Subcutaneous adipose tissue (tissue), 4 donors: Measurements from ENCODE around the gene ALDH3B2. TPM values are rescaled to one million over a fixed set of nuclear protein-coding genes. Genes with fewer than 3 reads are reported as not detected.

Experiments
- CTCF ChIP-seq: fragments of 450-650 bp; IDR thresholded peaks from one replicate; pipeline ENCODE4 v1.5.1; 2016; ENCODE audit warnings: low read depth, mild to moderate bottlenecking, control low read depth, antibody characterized with exemption, moderate library complexity
- total RNA-seq, 4 donors: library from RNA; depleted of rRNA; stranded (reverse); fragments of >200 nt; gene quantifications; one replicate each; pipeline ENCODE4 v1.1.0, GENCODE V29; 2016

ALDH3B2 gene, protein sequence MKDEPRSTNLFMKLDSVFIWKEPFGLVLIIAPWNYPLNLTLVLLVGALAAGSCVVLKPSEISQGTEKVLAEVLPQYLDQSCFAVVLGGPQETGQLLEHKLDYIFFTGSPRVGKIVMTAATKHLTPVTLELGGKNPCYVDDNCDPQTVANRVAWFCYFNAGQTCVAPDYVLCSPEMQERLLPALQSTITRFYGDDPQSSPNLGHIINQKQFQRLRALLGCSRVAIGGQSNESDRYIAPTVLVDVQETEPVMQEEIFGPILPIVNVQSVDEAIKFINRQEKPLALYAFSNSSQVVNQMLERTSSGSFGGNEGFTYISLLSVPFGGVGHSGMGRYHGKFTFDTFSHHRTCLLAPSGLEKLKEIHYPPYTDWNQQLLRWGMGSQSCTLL
- total RNA-seq, result not detected

- no peak for TF ChIP-seq CTCF
Measured at GRCh38 chr11:67674442-67674871, at the start of gene ALDH3B2. Gene ALDH3B2 (minus strand): TSS chr11:67674623. CDS start chr11:67666935, 7,688 bp downstream.

GRCh38 chr11:67705264-67705663 lies 30.8 kb upstream of the ALDH3B2 start:
- no peak for TF ChIP-seq CTCF

DNA sequence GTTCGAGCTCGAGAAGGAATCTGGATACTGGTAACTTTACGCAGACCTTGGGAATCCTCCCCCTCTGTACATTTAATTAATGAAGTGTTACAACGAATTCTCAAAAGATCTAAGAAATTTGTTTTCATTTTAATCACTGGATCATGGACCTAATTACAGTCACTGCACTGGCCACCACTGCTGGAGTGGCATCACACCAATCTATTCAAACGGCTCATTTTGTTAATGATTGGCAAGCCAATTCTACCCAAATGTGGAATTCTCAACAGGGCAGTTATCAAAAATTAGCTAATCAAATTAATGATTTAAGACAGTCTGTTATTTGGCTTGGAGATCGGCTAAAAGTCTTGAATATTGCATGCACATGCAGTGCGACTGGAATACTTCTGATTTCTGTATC lies 30.1 kb upstream of the ALDH3B2 start:
- no peak for TF ChIP-seq CTCF

- no peak for TF ChIP-seq CTCF
Measured at GRCh38 chr11:67700548-67701262, 26.3 kb upstream of the ALDH3B2 start.

GRCh38 chr11:67700141-67700540 lies 25.7 kb upstream of the ALDH3B2 start:
- TF ChIP-seq CTCF, result no peak

DNA sequence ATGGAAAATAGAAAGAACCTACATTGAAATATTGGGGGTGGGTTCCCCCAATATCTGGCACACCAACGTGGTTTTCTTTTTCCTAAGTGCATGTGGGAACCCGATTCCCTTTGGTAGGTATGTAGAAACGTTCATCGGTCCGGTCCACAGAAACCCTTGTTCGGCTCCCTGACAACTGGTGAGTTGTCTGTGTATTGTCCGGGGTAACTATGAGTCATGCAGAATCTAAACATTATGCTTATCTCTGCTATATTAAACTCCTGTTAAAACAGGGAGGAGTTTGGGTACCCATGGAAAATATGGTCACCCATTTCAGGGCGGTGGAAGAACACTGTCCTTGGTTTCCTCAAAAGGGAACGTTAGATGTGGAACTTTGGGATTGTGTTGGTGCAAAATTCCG lies 25.1 kb upstream of the ALDH3B2 start:
- no peak for TF ChIP-seq CTCF

DNA sequence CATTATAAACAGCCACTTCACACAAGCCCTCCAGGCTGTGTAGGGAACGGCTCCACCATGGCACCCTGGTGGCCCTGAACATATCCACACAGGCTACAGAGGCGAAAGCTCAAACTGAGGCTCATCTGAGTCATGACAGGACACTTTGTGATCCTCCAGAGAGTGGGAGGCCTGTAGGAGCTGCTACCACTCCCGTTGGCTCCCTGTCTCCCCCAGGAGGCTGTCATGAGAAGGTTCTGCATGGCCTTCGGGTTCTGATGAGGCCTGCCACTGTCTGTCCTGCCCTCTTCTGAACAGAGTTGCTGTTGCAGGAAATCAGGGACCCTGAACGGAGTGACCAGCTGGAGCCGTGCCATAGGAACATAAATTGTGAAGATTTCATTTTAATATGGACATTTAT lies 23.8 kb upstream of the ALDH3B2 start:
- TF ChIP-seq CTCF, result no peak
